Lower leg skin (tissue), 4 donors: ENCODE results near the gene PAPPA. TPM values are rescaled to one million over a fixed set of nuclear protein-coding genes. Genes with fewer than 3 reads are reported as not detected.

Experiments
- DNase-seq, 2 donors: peaks; one replicate each; pipeline ENCODE4 v3.0.0-alpha.2; 2019; ENCODE audit warnings: low spot score in 2 of 2
- H3K4me3 ChIP-seq: fragments of 200-600 bp; sonication (generic); 2 replicates; pipeline ENCODE4 v1.5.1; 2017; ENCODE audit warnings: mild to moderate bottlenecking, low read depth; ENCODE audit not compliant: poor library complexity, severe bottlenecking
- POLR2A ChIP-seq, 2 donors: fragments of 450-650 bp; IDR thresholded peaks; one replicate each; pipeline ENCODE4 v1.6.1; 2016 to 2017; ENCODE audit warnings: antibody characterized with exemption in 2 of 2, mild to moderate bottlenecking in 1 of 2, moderate library complexity in 1 of 2
- WGBS, 2 donors: methylation state at CpG; one replicate each; pipeline ENCODE4 v1.1.5; 2018; 5-methylcytosine and 5-hydroxymethylcytosine counted together
- intact Hi-C: fragments of 100-400 bp; cut with DNase I; formaldehyde crosslinking; loops from one replicate; pipeline ENCODE4 v1.15.0; 2023; ENCODE audit warnings: low total_unique reads
- total RNA-seq, 4 donors: library from RNA; depleted of rRNA; stranded (reverse); fragments of >200 nt; gene quantifications; one replicate each; pipeline ENCODE4 v1.1.0, GENCODE V29; 2016
- TF ChIP-seq, protein P1 (sequence below), 3 donors: fragments of 450-650 bp; IDR thresholded peaks; one replicate each; pipeline ENCODE4 v1.5.1; 2016; ENCODE audit warnings: antibody characterized with exemption in 3 of 3, mild to moderate bottlenecking in 3 of 3, moderate library complexity in 2 of 3

Gene PAPPA
- total RNA-seq, 4 donors from 2014 or later = 0.64 to 2.2 (median 1.9) TPM

DNA sequence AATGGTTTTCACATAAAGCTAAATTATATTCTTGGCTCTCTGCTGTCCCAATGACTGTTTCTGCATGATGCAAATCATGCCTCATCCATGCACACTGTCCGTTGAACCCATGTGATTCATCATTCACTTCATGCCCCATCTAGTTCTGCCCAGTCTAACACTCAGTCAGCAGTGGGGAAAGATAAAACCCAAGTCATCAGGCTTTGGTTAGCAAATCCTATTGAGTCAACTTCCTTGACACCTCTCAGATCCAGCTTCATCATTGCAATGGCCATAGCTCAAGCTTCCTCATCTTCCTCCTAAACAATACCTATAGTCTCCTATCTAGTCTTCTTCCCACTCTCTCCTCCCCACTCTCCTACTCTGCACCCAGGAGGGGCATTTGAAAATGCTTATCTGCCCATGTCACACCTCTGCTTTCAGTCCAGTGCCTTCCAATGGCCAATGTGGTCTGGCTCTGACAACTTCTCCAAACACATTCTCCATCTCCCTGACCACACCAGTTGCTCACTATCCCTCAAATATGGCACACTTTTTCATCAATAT, 267.5 kb downstream of the PAPPA start:
- DNase-seq = no peak
- TF ChIP-seq, protein P1, sequence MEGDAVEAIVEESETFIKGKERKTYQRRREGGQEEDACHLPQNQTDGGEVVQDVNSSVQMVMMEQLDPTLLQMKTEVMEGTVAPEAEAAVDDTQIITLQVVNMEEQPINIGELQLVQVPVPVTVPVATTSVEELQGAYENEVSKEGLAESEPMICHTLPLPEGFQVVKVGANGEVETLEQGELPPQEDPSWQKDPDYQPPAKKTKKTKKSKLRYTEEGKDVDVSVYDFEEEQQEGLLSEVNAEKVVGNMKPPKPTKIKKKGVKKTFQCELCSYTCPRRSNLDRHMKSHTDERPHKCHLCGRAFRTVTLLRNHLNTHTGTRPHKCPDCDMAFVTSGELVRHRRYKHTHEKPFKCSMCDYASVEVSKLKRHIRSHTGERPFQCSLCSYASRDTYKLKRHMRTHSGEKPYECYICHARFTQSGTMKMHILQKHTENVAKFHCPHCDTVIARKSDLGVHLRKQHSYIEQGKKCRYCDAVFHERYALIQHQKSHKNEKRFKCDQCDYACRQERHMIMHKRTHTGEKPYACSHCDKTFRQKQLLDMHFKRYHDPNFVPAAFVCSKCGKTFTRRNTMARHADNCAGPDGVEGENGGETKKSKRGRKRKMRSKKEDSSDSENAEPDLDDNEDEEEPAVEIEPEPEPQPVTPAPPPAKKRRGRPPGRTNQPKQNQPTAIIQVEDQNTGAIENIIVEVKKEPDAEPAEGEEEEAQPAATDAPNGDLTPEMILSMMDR (IDR thresholded peaks at IDR 0.05) = no peak
- TF ChIP-seq POLR2A (IDR thresholded peaks at IDR 0.05) = no peak
- intact Hi-C loops = no loop called here
- no peak overlapping the region for H3K4me3 ChIP-seq
- WGBS, 2 donors = 43 to 71% methylated on average over 1 of the region's 1 CpG

- DNase-seq = no peak
- TF ChIP-seq, protein P1 (IDR thresholded peaks at IDR 0.05) = no peak
- TF ChIP-seq POLR2A (IDR thresholded peaks at IDR 0.05) = no peak
- H3K4me3 ChIP-seq = no peak overlapping the region
- 85 to 89% methylated on average over 5 of the region's 5 CpGs for WGBS, 2 donors
- intact Hi-C loops = no loop called here
These were observed 268.8 kb downstream of the PAPPA start for GRCh38 chr9:116422119-116422979.

- no peak overlapping the region for H3K4me3 ChIP-seq
- intact Hi-C loops = no loop called here
- TF ChIP-seq POLR2A (IDR thresholded peaks at IDR 0.05) = no peak
- TF ChIP-seq, protein P1 (IDR thresholded peaks at IDR 0.05) = no peak
- 68 to 71% methylated on average over 1 of the region's 1 CpG for WGBS, 2 donors
- no peak for DNase-seq
These were observed 269.6 kb downstream of the PAPPA start for GRCh38 chr9:116423149-116423548.

DNA sequence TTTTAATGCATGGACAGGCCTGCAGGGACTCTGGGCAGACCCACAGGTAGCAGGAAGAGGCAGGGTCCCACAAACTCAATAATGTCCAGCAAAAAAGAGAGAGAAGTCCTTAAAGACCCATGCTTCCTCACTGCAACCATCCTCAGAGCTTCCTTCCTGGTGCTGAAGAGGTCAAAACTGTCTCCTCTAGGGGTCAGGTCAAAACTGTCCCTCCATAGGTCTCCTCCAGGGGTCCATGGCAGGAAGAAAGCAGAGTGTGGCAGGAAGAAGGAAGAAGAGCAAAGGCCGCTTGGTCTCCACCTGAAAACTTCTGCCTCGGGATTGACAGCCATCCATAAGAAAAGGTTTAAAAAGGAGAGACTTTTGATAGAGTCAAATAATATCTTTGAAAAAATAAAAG, 271.7 kb downstream of the PAPPA start:
- TF ChIP-seq, protein P1 (IDR thresholded peaks at IDR 0.05) = no peak
- TF ChIP-seq POLR2A (IDR thresholded peaks at IDR 0.05) = no peak
- 95 to 98% methylated on average over 2 of the region's 2 CpGs for WGBS, 2 donors
- H3K4me3 ChIP-seq = no peak overlapping the region
- intact Hi-C loops = no loop called here
- no peak for DNase-seq

DNA sequence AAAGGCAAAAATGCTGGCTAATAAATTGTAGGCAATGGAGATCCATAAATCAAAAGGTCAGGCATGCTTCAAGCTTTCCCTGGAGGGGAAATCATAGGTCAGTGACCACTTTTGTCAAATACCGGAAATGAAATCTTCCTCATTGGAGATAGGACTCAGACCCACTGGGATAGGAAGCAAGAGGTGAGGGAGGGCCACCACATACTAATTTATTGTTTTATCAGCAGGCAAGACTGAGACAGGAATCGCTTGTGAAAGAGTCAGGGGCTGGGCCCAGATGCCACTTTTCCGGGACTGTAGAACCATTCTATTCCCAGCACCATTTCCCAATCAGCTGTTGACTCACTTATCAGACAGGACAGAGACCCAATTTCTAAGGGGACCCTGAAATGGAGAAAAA, 277.3 kb downstream of the PAPPA start:
- no peak for TF ChIP-seq POLR2A (IDR thresholded peaks at IDR 0.05)
- TF ChIP-seq, protein P1 (IDR thresholded peaks at IDR 0.05) = no peak
- no peak for DNase-seq
- 79 to 85% methylated on average over 3 of the region's 3 CpGs for WGBS, 2 donors
- H3K4me3 ChIP-seq = no peak overlapping the region
- intact Hi-C loops = no loop called here
